GM23338 (cell line): ENCODE data around the gene HECTD2. TPM values are rescaled to one million over a fixed set of nuclear protein-coding genes. Genes with fewer than 3 reads are reported as not detected.

Experiments
- ATAC-seq: fragments of 200-7000 bp; cut with Tn5 transposase; 3 replicates; pipeline ENCODE4 v1.9.1; 2020
- DNase-seq: peaks from one replicate; pipeline ENCODE4 v3.0.0-alpha.2; 2015; ENCODE audit warnings: low spot score
- H2AFZ ChIP-seq: fragments of 200-600 bp; sonication (generic); 2 replicates; pipeline ENCODE4 v1.8.0; 2016; ENCODE audit warnings: antibody characterized with exemption, mild to moderate bottlenecking, moderate library complexity
- H3F3A ChIP-seq: fragments of 200-600 bp; sonication (generic); replicated peaks from 2 replicates; pipeline ENCODE4 v1.8.0; 2017; ENCODE audit warnings: antibody characterized with exemption, mixed run types, low read depth
- H3K27ac ChIP-seq: fragments of 200-600 bp; sonication (generic); 2 replicates; pipeline ENCODE4 v1.6.1; 2016; ENCODE audit warnings: low read depth
- H3K27me3 ChIP-seq: fragments of 200-600 bp; sonication (generic); 2 replicates; pipeline ENCODE4 v1.8.0; 2016; ENCODE audit warnings: mild to moderate bottlenecking, mixed run types, moderate library complexity; ENCODE audit not compliant: insufficient read depth
- H3K36me3 ChIP-seq: fragments of 200-600 bp; sonication (generic); 2 replicates; pipeline ENCODE4 v1.8.0; 2016; ENCODE audit warnings: mild to moderate bottlenecking; ENCODE audit not compliant: insufficient read depth
- H3K4me1 ChIP-seq: fragments of 200-600 bp; sonication (generic); 2 replicates; pipeline ENCODE4 v1.8.0; 2016; ENCODE audit warnings: mild to moderate bottlenecking, moderate library complexity; ENCODE audit not compliant: insufficient read depth
- H3K4me2 ChIP-seq: fragments of 200-600 bp; sonication (generic); 2 replicates; pipeline ENCODE4 v1.7.1; 2017; ENCODE audit warnings: mixed run types
- H3K4me3 ChIP-seq: fragments of 200-600 bp; sonication (generic); 2 replicates; pipeline ENCODE4 v1.6.1; 2016; ENCODE audit warnings: mixed run types
- H3K79me2 ChIP-seq: fragments of 200-600 bp; sonication (generic); replicated peaks from 2 replicates; pipeline ENCODE4 v1.8.0; 2017; ENCODE audit warnings: mild to moderate bottlenecking; ENCODE audit not compliant: insufficient read depth
- H3K9me2 ChIP-seq: fragments of 200-600 bp; sonication (generic); 2 replicates; pipeline ENCODE4 v1.8.0; 2017; ENCODE audit not compliant: insufficient read depth
- H4K20me1 ChIP-seq: fragments of 200-600 bp; sonication (generic); replicated peaks from 2 replicates; pipeline ENCODE4 v1.8.0; 2017; ENCODE audit warnings: mild to moderate bottlenecking; ENCODE audit not compliant: insufficient read depth
- H3K27ac Mint-ChIP-seq: 2 replicates; pipeline ENCODE4 v1.8.0; 2020; ENCODE audit warnings: inconsistent platforms, mild to moderate bottlenecking, moderate library complexity, mixed read lengths
- H3K27me3 Mint-ChIP-seq: 3 replicates; pipeline ENCODE4 v1.8.0; 2022; ENCODE audit warnings: low read depth, mild to moderate bottlenecking, moderate library complexity, mixed read lengths, inconsistent platforms; ENCODE audit not compliant: insufficient read depth, poor library complexity
- H3K36me3 Mint-ChIP-seq: 3 replicates; pipeline ENCODE4 v1.8.0; 2021; ENCODE audit warnings: low read depth, mild to moderate bottlenecking, inconsistent platforms, moderate library complexity, mixed read lengths
- H3K4me1 Mint-ChIP-seq: 3 replicates; pipeline ENCODE4 v1.8.0; 2020; ENCODE audit warnings: mild to moderate bottlenecking, inconsistent platforms, mixed read lengths
- H3K4me3 Mint-ChIP-seq: 3 replicates; pipeline ENCODE4 v1.8.0; 2021; ENCODE audit warnings: moderate library complexity, mild to moderate bottlenecking, inconsistent platforms, mixed read lengths
- H3K9me3 Mint-ChIP-seq: 3 replicates; pipeline ENCODE4 v1.8.0; 2020; ENCODE audit warnings: moderate library complexity, mild to moderate bottlenecking, inconsistent platforms, mixed read lengths
- CREB1 ChIP-seq: fragments of 250-450 bp; sonication (Bioruptor Pico); IDR thresholded peaks from 2 replicates; pipeline ENCODE4 v1.5.0; 2020; ENCODE audit warnings: low read depth, mild to moderate bottlenecking, moderate library complexity
- CTCF ChIP-seq, 2 experiments: fragments of 200-600 bp in 1 of 2; sonication (generic) in 1 of 2; conservative IDR thresholded peaks; 2 replicates each; pipeline versions ENCODE4 v1.5.1 to v1.6.1; 2016 to 2017; ENCODE audit warnings: antibody characterized with exemption in 2 of 2, low read depth in 2 of 2, mild to moderate bottlenecking in 2 of 2, moderate library complexity in 1 of 2
- ETS1 ChIP-seq: IDR thresholded peaks from 2 replicates; pipeline ENCODE4 v1.6.1; 2016; ENCODE audit warnings: antibody characterized with exemption
- EZH2 ChIP-seq: fragments of 200-600 bp; sonication (generic); IDR thresholded peaks from one replicate; pipeline ENCODE4 v1.8.0; 2017; ENCODE audit warnings: antibody characterized with exemption, mild to moderate bottlenecking, low read depth; ENCODE audit not compliant: unreplicated experiment
- EZH2phosphoT487 ChIP-seq: fragments of 200-600 bp; sonication (generic); IDR thresholded peaks from one replicate; pipeline ENCODE4 v1.8.1; 2018; ENCODE audit warnings: antibody characterized with exemption; ENCODE audit not compliant: unreplicated experiment
- JUNB ChIP-seq: IDR thresholded peaks from one replicate; pipeline ENCODE4 v1.6.1; 2016; ENCODE audit warnings: antibody characterized with exemption; ENCODE audit not compliant: unreplicated experiment
- NANOG ChIP-seq: IDR thresholded peaks from 2 replicates; pipeline ENCODE4 v1.6.1; 2016; ENCODE audit warnings: antibody characterized with exemption, borderline replicate concordance
- POLR2AphosphoS5 ChIP-seq: IDR thresholded peaks from 2 replicates; pipeline ENCODE4 v1.6.1; 2016; ENCODE audit warnings: antibody characterized with exemption, low read depth
- REST ChIP-seq: IDR thresholded peaks from one replicate; pipeline ENCODE4 v1.6.1; 2018; ENCODE audit warnings: antibody characterized with exemption; ENCODE audit not compliant: unreplicated experiment
- STAT1 ChIP-seq: IDR thresholded peaks from one replicate; pipeline ENCODE4 v1.6.1; 2016; ENCODE audit warnings: antibody characterized with exemption; ENCODE audit not compliant: unreplicated experiment
- ZNF114 ChIP-seq: fragments of 250-450 bp; sonication (Bioruptor Pico); IDR thresholded peaks from 2 replicates; pipeline ENCODE4 v1.5.0; 2020; ENCODE audit warnings: mild to moderate bottlenecking, moderate library complexity
- ZNF331 ChIP-seq: fragments of 250-450 bp; sonication (Bioruptor Pico); IDR thresholded peaks from 2 replicates; pipeline ENCODE4 v1.5.0; 2020; ENCODE audit warnings: low read depth, mild to moderate bottlenecking, moderate library complexity
- ZNF462 ChIP-seq: fragments of 250-450 bp; sonication (Bioruptor Pico); IDR thresholded peaks from 2 replicates; pipeline ENCODE4 v1.5.0; 2020; ENCODE audit warnings: mild to moderate bottlenecking, moderate library complexity
- polyA plus RNA-seq: library from polyadenylated mRNA; unstranded; fragments of >200 nt; fragmentation: Nextera tagmentation; extraction: Ambion mirVana; gene quantifications from 2 replicates; pipeline ENCODE4 v1.2.1, GENCODE V29; 2016
- total RNA-seq: library from RNA; depleted of rRNA; stranded (reverse); fragments of >200 nt; shearing (Covaris generic); gene quantifications from 2 replicates; pipeline ENCODE4 v1.2.3, GENCODE V29; 2014

HECTD2 gene
- total and polyA plus RNA-seq, 2 experiments from 2014 or later: 8.5 to 14.4 TPM

GRCh38 chr10:91472911-91473310 lies 62.8 kb downstream of the HECTD2 start:
- Mint-ChIP-seq H3K4me1 (no peaks in the 10 kb centered on the region), H3K27ac (no peak overlapping the region), H3K27me3 (peaks cover 2% of the 10 kb centered on the region), H3K9me3 (peaks cover 28% of the 10 kb centered on the region), H3K4me3 (no peak overlapping the region), H3K36me3 (peaks cover 14% of the 10 kb centered on the region)
- Histone ChIP-seq H3K4me2 (no peak overlapping the region), H3K4me3 (no peak overlapping the region), H3K36me3 (peaks cover 3% of the 10 kb centered on the region; the same call in 1 of the 2 replicates), H3K4me1 (no peaks in the 10 kb centered on the region), H3F3A (no peaks in the 10 kb centered on the region), H3K79me2 (no peaks in the 10 kb centered on the region), H3K27me3 (no peaks in the 10 kb centered on the region), H3K9me2 (0 out of 2 replicates have a peak, but pooled peaks cover 3% of the 10 kb centered on the region), H2AFZ (no peak overlapping the region), H4K20me1 (no peaks in the 10 kb centered on the region), H3K27ac (no peak overlapping the region)
- TF ChIP-seq ZNF462 (CRISPR knock-in tag) (no peak), EZH2 (no peak), JUNB (no peak), REST (no peak), ZNF114 (CRISPR knock-in tag) (no peak), EZH2phosphoT487 (no peak), STAT1 (no peak), NANOG (no peak), CREB1 (CRISPR knock-in tag) (no peak), ZNF331 (no peak), POLR2AphosphoS5 (no peak), CTCF (conservative IDR thresholded peaks at IDR 0.05; ENCODE audit: low read depth in 2 of 2) (no peak), ETS1 (no peak)
- DNase-seq: no peak
- no peak for ATAC-seq
